Hepatocyte (in vitro differentiated cells): ENCODE results near the gene SNED1.

ENCODE experiments used
- CTCF ChIP-seq: fragments of 200-600 bp; sonication (generic); IDR thresholded peaks from 2 replicates; pipeline ENCODE4 v1.5.1; 2016; ENCODE audit warnings: antibody characterized with exemption, mild to moderate bottlenecking; ENCODE audit not compliant: poor library complexity
- EZH2 ChIP-seq: fragments of 200-600 bp; sonication (generic); IDR thresholded peaks from 2 replicates; pipeline ENCODE4 v1.6.1; 2016; ENCODE audit warnings: antibody characterized with exemption, mild to moderate bottlenecking, borderline replicate concordance
- EZH2phosphoT487 ChIP-seq: fragments of 200-600 bp; sonication (generic); IDR thresholded peaks from one replicate; pipeline ENCODE4 v1.6.1; 2018; ENCODE audit warnings: antibody characterized with exemption, mild to moderate bottlenecking, low read depth, moderate library complexity; ENCODE audit not compliant: unreplicated experiment, severe bottlenecking

- TF ChIP-seq CTCF (no peak), EZH2 (no peak), EZH2phosphoT487 (no peak)
Measured at GRCh38 chr2:240981871-240982800, 16.3 kb upstream of the SNED1 start.
